Body of pancreas (tissue), 4 donors: ENCODE results near the gene PMEL. TPM values are rescaled to one million over a fixed set of nuclear protein-coding genes. Genes with fewer than 3 reads are reported as not detected.

Source experiments
- ATAC-seq: fragments of 150-250 bp; one replicate; pipeline ENCODE4 v1.9.1; 2016
- DNase-seq, 4 donors: peaks; one replicate each; pipeline ENCODE4 v3.0.0-alpha.2; 2019
- H3K27ac ChIP-seq, 4 donors: fragments of 200-600 bp; sonication (generic); 1 replicate in 3 of 4; 2 replicates in 1 of 4; pipeline versions ENCODE4 v1.5.1 to v1.6.1; 2016 to 2019; ENCODE audit warnings: mild to moderate bottlenecking in 1 of 4, mixed read lengths in 1 of 4, moderate library complexity in 1 of 4
- H3K27me3 ChIP-seq, 2 donors: fragments of 200-600 bp; sonication (generic); one replicate each; pipeline ENCODE4 v1.6.0; 2016; ENCODE audit warnings: mild to moderate bottlenecking in 1 of 2
- H3K36me3 ChIP-seq, 2 donors: fragments of 200-600 bp; sonication (generic); replicated peaks in 1 of 2; 2 replicates each; pipeline ENCODE4 v1.5.1; 2016; ENCODE audit warnings: low read depth in 2 of 2; ENCODE audit not compliant: insufficient read depth in 1 of 2
- H3K4me1 ChIP-seq: fragments of 200-600 bp; sonication (generic); one replicate; pipeline ENCODE4 v1.6.0; 2016
- H3K4me3 ChIP-seq, 2 donors: fragments of 200-600 bp; sonication (generic); 1 replicate in 1 of 2; 2 replicates in 1 of 2; pipeline ENCODE4 v1.5.1; 2016 to 2019
- H3K9me3 ChIP-seq, 3 donors: fragments of 200-600 bp; sonication (generic); 1 replicate in 2 of 3; 2 replicates in 1 of 3; pipeline ENCODE4 v1.5.1; 2016
- CTCF ChIP-seq, 7 experiments: fragments of 450-650 bp in 4 of 7; fragments of 200-600 bp in 3 of 7; sonication (generic) in 3 of 7; IDR thresholded peaks; one replicate each; pipeline ENCODE4 v1.5.1; 2016 to 2019; ENCODE audit warnings: antibody characterized with exemption in 7 of 7
- POLR2A ChIP-seq, 3 donors: fragments of 450-650 bp; IDR thresholded peaks; one replicate each; pipeline ENCODE4 v1.6.1; 2016; ENCODE audit warnings: antibody characterized with exemption in 3 of 3, mild to moderate bottlenecking in 2 of 3
- WGBS, 2 donors: methylation state at CpG; one replicate each; pipeline ENCODE4 v1.1.5; 2017; 5-methylcytosine and 5-hydroxymethylcytosine counted together
- intact Hi-C: fragments of 100-400 bp; cut with DNase I; formaldehyde crosslinking; loops from one replicate; pipeline ENCODE4 v1.15.1; 2023
- total RNA-seq, 2 donors: library from RNA; depleted of rRNA; stranded (reverse); fragments of >200 nt; gene quantifications; one replicate each; pipeline ENCODE4 v1.1.0, GENCODE V29; 2016

The PMEL gene
- total RNA-seq, 2 donors from 2014 or later, result 1.6 to 2.6 TPM

- ATAC-seq, result no peak
- Histone ChIP-seq H3K27ac (no peak overlapping the region), H3K27me3 (no peaks in the 10 kb centered on the region), H3K9me3 (no peaks in the 10 kb centered on the region), H3K4me1 (peaks cover 38% of the 10 kb centered on the region), H3K36me3 (no peaks in the 10 kb centered on the region), H3K4me3 (no peak overlapping the region)
- DNase-seq, result no peak
- 96 to 100% methylated on average over 1 of the region's 1 CpG for WGBS, 2 donors
- intact Hi-C loops, result no loop called here
- TF ChIP-seq CTCF (IDR thresholded peaks at IDR 0.05) (no peak), POLR2A (IDR thresholded peaks at IDR 0.05) (no peak)
These were observed 31.8 kb downstream of the PMEL start for GRCh38 chr12:55933799-55934742.

- WGBS, 2 donors, result 55 to 69% methylated on average over 6 to 7 of the region's 7 CpGs
- peaks cover 44% of the 10 kb centered on the region for H3K4me1 ChIP-seq
- H3K27me3 ChIP-seq, result no peaks in the 10 kb centered on the region
- H3K36me3 ChIP-seq, result no peaks in the 10 kb centered on the region
- peak in 1 of 4 donors; percentile 31 for DNase-seq
- intact Hi-C loops, result no loop called here
- TF ChIP-seq CTCF (IDR thresholded peaks at IDR 0.05) (no peak), POLR2A (IDR thresholded peaks at IDR 0.05) (no peak)
- no peak for ATAC-seq
- no peak overlapping the region for H3K27ac ChIP-seq
- H3K4me3 ChIP-seq, result no peak overlapping the region
- no peaks in the 10 kb centered on the region for H3K9me3 ChIP-seq
These were observed 32.6 kb downstream of the PMEL start for GRCh38 chr12:55933169-55933798.

- DNase-seq (peak in 2 of 4 donors; percentile 13 to 45), ATAC-seq (no peak)
- no peaks in the 10 kb centered on the region for H3K27me3 ChIP-seq
- WGBS, 2 donors, result 0 to 1% methylated on average over 4 of the region's 4 CpGs
- TF ChIP-seq CTCF (IDR thresholded peaks at IDR 0.05), result no peak
- TF ChIP-seq POLR2A (IDR thresholded peaks at IDR 0.05), result peak in 1 of 3 donors; percentile 32
- intact Hi-C loops, result no loop called here
- H3K4me3 ChIP-seq, result peak overlapping the region; percentile 68 to 75
- H3K4me1 ChIP-seq, result peaks cover 47% of the 10 kb centered on the region
- H3K9me3 ChIP-seq, result no peaks in the 10 kb centered on the region
- no peaks in the 10 kb centered on the region for H3K36me3 ChIP-seq
- peak overlapping the region in 3 of 4 donors; percentile 67 to 97 (median 71) for H3K27ac ChIP-seq
These were observed 33.3 kb downstream of the PMEL start for GRCh38 chr12:55932551-55932910.

GRCh38 chr12:55931780-55932550 lies 33.9 kb downstream of the PMEL start:
- peak; percentile 52 to 72 (median 59) for DNase-seq
- Histone ChIP-seq H3K27me3 (no peaks in the 10 kb centered on the region), H3K4me1 (peaks cover 42% of the 10 kb centered on the region), H3K27ac (peak overlapping the region; percentile 52 to 97 (median 69)), H3K9me3 (no peaks in the 10 kb centered on the region), H3K36me3 (no peaks in the 10 kb centered on the region), H3K4me3 (peak overlapping the region; percentile 68 to 75)
- peak; percentile 45 for ATAC-seq
- 0 to 1% methylated on average over 25 to 56 of the region's 60 CpGs for WGBS, 2 donors
- TF ChIP-seq POLR2A (IDR thresholded peaks at IDR 0.05) (peak in 2 of 3 donors; percentile 42 to 45), CTCF (IDR thresholded peaks at IDR 0.05) (no peak)
- intact Hi-C loops, result no loop called here
